ENCODE results near the gene CYP27B1. TPM values are rescaled to one million over a fixed set of nuclear protein-coding genes. Genes with fewer than 3 reads are reported as not detected.
A peak's percentile ranks its signal among the peaks of the same experiment; 100 is the strongest.
"Not testable (repeated sequence)": the region's sequence is repeated elsewhere in the genome, so short reads cannot be mapped to it uniquely, and the experiment has no call there.

CYP27B1 gene
- total and polyA plus RNA-seq, 4 experiments from 2014 or later: 0.55 to 1.4 (median 0.78) TPM

GRCh38 chr12:57775044-57775443, 8.2 kb upstream of the CYP27B1 start:
- no peaks in the 10 kb centered on the region for H3K36me3 ChIP-seq (ENCODE audit: insufficient read depth, low read length)
- Mint-ChIP-seq H3K4me1 (peaks cover 23 to 53% (median 36%) of the 10 kb centered on the region in 4 donors), H3K9me3 (no peaks in the 10 kb centered on the region), H3K4me3 (no peak overlapping the region), H3K27ac (no peak overlapping the region), H3K27me3 (peaks cover 0 to 2% of the 10 kb centered on the region in 2 donors), H3K36me3 (peaks cover 9 to 14% of the 10 kb centered on the region in 2 donors)
- intact Hi-C loops (cut with micrococcal nuclease): no loop called here
- CTCF ChIA-PET (ENCODE audit: partially characterized antibody): interaction anchor here (0.7 to 3.9 kb wide), 6 partner anchors 8 to 172 kb away, joined by 3 to 38 read pairs (median 6); partner anchors contain the start of gene TSFM
- H3K27me3 ChIP-seq (ENCODE audit: insufficient read depth, low read length): no peaks in the 10 kb centered on the region
- peaks cover 48% of the 10 kb centered on the region for H3K4me1 ChIP-seq (ENCODE audit: insufficient read depth, low read length)
- H3K27ac ChIP-seq (ENCODE audit: low read depth, low read length): no peak overlapping the region
- no peak overlapping the region for H3K4me3 ChIP-seq (ENCODE audit: low read length in 2 of 2)
- no peak for DNase-seq
- no peaks in the 10 kb centered on the region for H3K9me3 ChIP-seq (ENCODE audit: control insufficient read depth in 1 of 2, low read length in 2 of 2)
- POLR2A ChIA-PET (ENCODE audit: partially characterized antibody): interaction anchor here (1.0 kb wide), 1 partner anchor 18 kb away, joined by 3 read pairs; no protein-coding TSS in a partner anchor

GRCh38 chr12:57774634-57775033, 7.8 kb upstream of the CYP27B1 start:
- POLR2A ChIA-PET (ENCODE audit: partially characterized antibody): interaction anchor here (1.0 kb wide), 1 partner anchor 18 kb away, joined by 3 read pairs; no protein-coding TSS in a partner anchor
- intact Hi-C loops (cut with micrococcal nuclease): not testable (repeated sequence)

GRCh38 chr12:57772429-57773322, 5.8 kb upstream of the CYP27B1 start, which contains the start of gene EEF1AKMT3:
Gene EEF1AKMT3, plus strand, starts transcription at chr12:57772614. Its CDS starts 111 bp downstream, at chr12:57772725.
- Mint-ChIP-seq H3K27me3 (peaks cover 0 to 2% of the 10 kb centered on the region in 2 donors), H3K4me1 (peaks cover 14 to 38% (median 23%) of the 10 kb centered on the region in 4 donors), H3K36me3 (peaks cover 20 to 25% of the 10 kb centered on the region in 2 donors), H3K9me3 (peaks cover 0 to 2% (median 0%) of the 10 kb centered on the region in 8 donors), H3K27ac (peak within 1 kb of the TSS; percentile 94 to 99 (median 98)), H3K4me3 (peak within 1 kb of the TSS; percentile 95 to 100 (median 96))
- intact Hi-C loops (cut with micrococcal nuclease): loop anchor here (1.0 kb wide), 2 partner anchors 10 to 20 kb away; partner anchors contain the start of genes CDK4 and TSFM
- Histone ChIP-seq H3K27ac (ENCODE audit: low read depth, low read length) (peak within 1 kb of the TSS; percentile 84), H3K36me3 (ENCODE audit: insufficient read depth, low read length) (no peaks in the 10 kb centered on the region), H3K27me3 (ENCODE audit: insufficient read depth, low read length) (no peaks in the 10 kb centered on the region), H3K9me3 (ENCODE audit: control insufficient read depth in 1 of 2, low read length in 2 of 2) (no peaks in the 10 kb centered on the region), H3K4me1 (ENCODE audit: insufficient read depth, low read length) (peaks cover 26% of the 10 kb centered on the region), H3K4me3 (ENCODE audit: low read length in 2 of 2) (peak within 1 kb of the TSS; percentile 98 to 99)
- DNase-seq: no peak
- CTCF ChIA-PET (ENCODE audit: partially characterized antibody): interaction anchor here (0.8 to 3.9 kb wide), 5 partner anchors 10 to 314 kb away, joined by 3 to 38 read pairs (median 6); partner anchors contain the start of gene TSFM
- POLR2A ChIA-PET (ENCODE audit: partially characterized antibody): interaction anchor here (0.6 to 1.8 kb wide), 11 partner anchors 10 to 1147 kb away, joined by 3 to 53 read pairs (median 4); partner anchors contain the start of genes CDK4, CTDSP2, MARCHF9 and TSFM

More at GRCh38 chr12:57774634-57775033, 7.8 kb upstream of the CYP27B1 start:
- CTCF ChIA-PET (ENCODE audit: partially characterized antibody): interaction anchor here (1.0 to 3.9 kb wide), 5 partner anchors 8 to 121 kb away, joined by 3 to 38 read pairs (median 10); partner anchors contain the start of gene TSFM
- H3K4me3 Mint-ChIP-seq; DNase-seq; H3K4me3 ChIP-seq (ENCODE audit: low read length in 2 of 2); H3K27ac Mint-ChIP-seq; H3K27me3 Mint-ChIP-seq; H3K27ac ChIP-seq (ENCODE audit: low read depth, low read length); H3K36me3 ChIP-seq (ENCODE audit: insufficient read depth, low read length); H3K27me3 ChIP-seq (ENCODE audit: insufficient read depth, low read length); H3K9me3 Mint-ChIP-seq; H3K9me3 ChIP-seq (ENCODE audit: control insufficient read depth in 1 of 2, low read length in 2 of 2): not testable (repeated sequence)
- H3K36me3 Mint-ChIP-seq: peaks cover 9 to 18% of the 10 kb centered on the region in 2 donors
- H3K4me1 Mint-ChIP-seq: peaks cover 23 to 53% (median 33%) of the 10 kb centered on the region in 4 donors
- peaks cover 44% of the 10 kb centered on the region for H3K4me1 ChIP-seq (ENCODE audit: insufficient read depth, low read length)

GRCh38 chr12:57771873-57772428, 5.1 kb upstream of the CYP27B1 start, which contains the start of gene METTL1:
Gene METTL1, minus strand, starts transcription at chr12:57772105. Its CDS starts 22 bp downstream, at chr12:57772083.
- H3K9me3 Mint-ChIP-seq: peaks cover 0 to 2% (median 0%) of the 10 kb centered on the region in 8 donors
- DNase-seq: peak; percentile 88 to 95 (median 91)
- H3K36me3 Mint-ChIP-seq: peaks cover 20 to 25% of the 10 kb centered on the region in 2 donors
- Histone ChIP-seq H3K4me3 (ENCODE audit: low read length in 2 of 2) (peak within 1 kb of the TSS; percentile 98 to 99), H3K27ac (ENCODE audit: low read depth, low read length) (peak within 1 kb of the TSS; percentile 84), H3K27me3 (ENCODE audit: insufficient read depth, low read length) (peaks cover 3% of the 10 kb centered on the region), H3K4me1 (ENCODE audit: insufficient read depth, low read length) (peaks cover 29% of the 10 kb centered on the region), H3K36me3 (ENCODE audit: insufficient read depth, low read length) (no peaks in the 10 kb centered on the region), H3K9me3 (ENCODE audit: control insufficient read depth in 1 of 2, low read length in 2 of 2) (no peaks in the 10 kb centered on the region)
- H3K4me3 Mint-ChIP-seq: peak within 1 kb of the TSS; percentile 95 to 100 (median 96)
- POLR2A ChIA-PET (ENCODE audit: partially characterized antibody): interaction anchor here (0.7 to 1.8 kb wide), 10 partner anchors 11 to 127 kb away, joined by 3 to 53 read pairs (median 5); partner anchors contain the start of genes CDK4, CTDSP2, MARCHF9 and TSFM
- intact Hi-C loops (cut with micrococcal nuclease): loop anchor here (1.0 kb wide), 2 partner anchors 10 to 20 kb away; partner anchors contain the start of genes CDK4 and TSFM
- H3K27ac Mint-ChIP-seq: peak within 1 kb of the TSS; percentile 94 to 99 (median 98)
- H3K27me3 Mint-ChIP-seq: peaks cover 0 to 2% of the 10 kb centered on the region in 2 donors
- CTCF ChIA-PET (ENCODE audit: partially characterized antibody): interaction anchor here (0.8 to 3.9 kb wide), 5 partner anchors 11 to 313 kb away, joined by 3 to 38 read pairs (median 6); partner anchors contain the start of gene TSFM
- H3K4me1 Mint-ChIP-seq: peaks cover 14 to 34% (median 20%) of the 10 kb centered on the region in 4 donors

GRCh38 chr12:57771236-57771872, 4.5 kb upstream of the CYP27B1 start:
- H3K27me3 Mint-ChIP-seq: peaks cover 0 to 5% of the 10 kb centered on the region in 2 donors
- Histone ChIP-seq H3K4me3 (ENCODE audit: low read length in 2 of 2) (peak overlapping the region; percentile 98 to 99), H3K9me3 (ENCODE audit: control insufficient read depth in 1 of 2, low read length in 2 of 2) (no peaks in the 10 kb centered on the region), H3K4me1 (ENCODE audit: insufficient read depth, low read length) (peaks cover 35% of the 10 kb centered on the region), H3K27me3 (ENCODE audit: insufficient read depth, low read length) (peaks cover 9% of the 10 kb centered on the region), H3K36me3 (ENCODE audit: insufficient read depth, low read length) (no peaks in the 10 kb centered on the region), H3K27ac (ENCODE audit: low read depth, low read length) (peak overlapping the region; percentile 84)
- peaks cover 17 to 36% (median 25%) of the 10 kb centered on the region in 4 donors for H3K4me1 Mint-ChIP-seq
- intact Hi-C loops (cut with micrococcal nuclease): no loop called here
- peaks cover 19 to 25% of the 10 kb centered on the region in 2 donors for H3K36me3 Mint-ChIP-seq
- ChIA-PET CTCF (ENCODE audit: partially characterized antibody) (interaction anchor here (0.8 to 4.8 kb wide), 8 partner anchors 10 to 312 kb away, joined by 3 to 38 read pairs (median 6); partner anchors contain the start of gene TSFM), POLR2A (ENCODE audit: partially characterized antibody) (interaction anchor here (1.1 to 1.8 kb wide), 6 partner anchors 11 to 124 kb away, joined by 4 to 53 read pairs (median 10); partner anchors contain the start of genes CDK4, MARCHF9, TSFM and TSPAN31)
- H3K4me3 Mint-ChIP-seq: peak overlapping the region; percentile 95 to 100 (median 96)
- H3K27ac Mint-ChIP-seq: peak overlapping the region; percentile 94 to 99 (median 98)
- peak in 2 of 5 donors; percentile 81 to 91 for DNase-seq
- peaks cover 0 to 2% (median 0%) of the 10 kb centered on the region in 8 donors for H3K9me3 Mint-ChIP-seq

- H3K27me3 ChIP-seq (ENCODE audit: insufficient read depth, low read length): peaks cover 14% of the 10 kb centered on the region
- H3K36me3 ChIP-seq (ENCODE audit: insufficient read depth, low read length): no peaks in the 10 kb centered on the region
- no peak for DNase-seq
- Mint-ChIP-seq H3K4me3 (peak overlapping the region in 5 of 8 donors; percentile 5 to 98 (median 57)), H3K9me3 (peaks cover 0 to 2% (median 0%) of the 10 kb centered on the region in 8 donors), H3K27ac (peak overlapping the region; percentile 33 to 99 (median 78)), H3K4me1 (peaks cover 19 to 43% (median 26%) of the 10 kb centered on the region in 4 donors), H3K36me3 (peaks cover 13 to 23% of the 10 kb centered on the region in 2 donors), H3K27me3 (peaks cover 1 to 8% of the 10 kb centered on the region in 2 donors)
- no peaks in the 10 kb centered on the region for H3K9me3 ChIP-seq (ENCODE audit: control insufficient read depth in 1 of 2, low read length in 2 of 2)
- POLR2A ChIA-PET (ENCODE audit: partially characterized antibody): interaction anchor here (0.7 kb wide), 1 partner anchor 36 kb away, joined by 3 read pairs; no protein-coding TSS in a partner anchor
- intact Hi-C loops (cut with micrococcal nuclease): no loop called here
- peak overlapping the region; percentile 84 for H3K27ac ChIP-seq (ENCODE audit: low read depth, low read length)
- peaks cover 41% of the 10 kb centered on the region for H3K4me1 ChIP-seq (ENCODE audit: insufficient read depth, low read length)
- CTCF ChIA-PET (ENCODE audit: partially characterized antibody): interaction anchor here (0.8 to 4.8 kb wide), 3 partner anchors 11 to 12 kb away, joined by 4 to 27 read pairs (median 4); partner anchors contain the start of gene TSFM
- no peak overlapping the region for H3K4me3 ChIP-seq (ENCODE audit: low read length in 2 of 2)
These were observed 3.9 kb upstream of the CYP27B1 start for GRCh38 chr12:57770734-57771133.

Measured in CD4-positive, alpha-beta memory T cell (primary cell).